Kidney (tissue), 14 donors: Measurements from ENCODE around the gene NCKIPSD. TPM values are rescaled to one million over a fixed set of nuclear protein-coding genes. Genes with fewer than 3 reads are reported as not detected.
A peak's percentile ranks its signal among the peaks of the same experiment; 100 is the strongest.

Source experiments
- DNase-seq, 5 donors: peaks; one replicate each; pipeline ENCODE4 v3.0.0-alpha.2; 2013 to 2020
- FAIRE-seq: peaks from 2 replicates; lab custom pipeline; 2012; peaks lifted over from hg19 to GRCh38; lab: Jason Lieb, UNC
- H3K27ac ChIP-seq, 2 donors: one replicate each; pipeline ENCODE4 v1.7.0; 2013; ENCODE audit warnings: low read depth in 2 of 2, low read length in 2 of 2, inconsistent platforms in 1 of 2
- H3K27me3 ChIP-seq: one replicate; pipeline ENCODE4 v1.7.1; 2013; ENCODE audit warnings: low read length, inconsistent platforms; ENCODE audit not compliant: control insufficient read depth, insufficient read depth
- H3K36me3 ChIP-seq, 3 donors: one replicate each; pipeline versions ENCODE4 v1.7.0 to v1.7.1; 2013; ENCODE audit warnings: low read length in 3 of 3, control low read depth in 1 of 3, inconsistent platforms in 1 of 3; ENCODE audit not compliant: insufficient read depth in 3 of 3, control insufficient read depth in 2 of 3
- H3K4me1 ChIP-seq, 3 donors: one replicate each; pipeline versions ENCODE4 v1.7.0 to v1.7.1; 2013; ENCODE audit warnings: low read length in 3 of 3, inconsistent platforms in 1 of 3, low read depth in 1 of 3; ENCODE audit not compliant: control insufficient read depth in 2 of 3, insufficient read depth in 2 of 3
- H3K4me3 ChIP-seq, 3 donors: one replicate each; pipeline versions ENCODE4 v1.7.0 to v1.8.1; 2013; ENCODE audit warnings: low read length in 3 of 3, control low read depth in 1 of 3, inconsistent platforms in 1 of 3
- H3K9ac ChIP-seq, 3 donors: one replicate each; pipeline versions ENCODE4 v1.7.0 to v1.7.1; 2013; ENCODE audit warnings: low read length in 3 of 3, control low read depth in 1 of 3, inconsistent platforms in 1 of 3
- H3K9me3 ChIP-seq, 3 donors: one replicate each; pipeline versions ENCODE4 v1.7.0 to v1.7.1; 2013; ENCODE audit warnings: low read length in 3 of 3, control low read depth in 1 of 3, inconsistent platforms in 1 of 3; ENCODE audit not compliant: control insufficient read depth in 2 of 3, insufficient read depth in 1 of 3
- CTCF ChIP-seq: IDR thresholded peaks from 3 replicates; pipeline ENCODE4 v1.5.1; 2012; ENCODE audit warnings: mild to moderate bottlenecking, moderate library complexity, borderline replicate concordance; ENCODE audit not compliant: insufficient read depth; ENCODE audit errors: extremely low read depth
- intact Hi-C: fragments of 100-400 bp; cut with DNase I; formaldehyde crosslinking; loops from one replicate; pipeline ENCODE4 v1.11.1; 2022
- microRNA-seq: library from miRNA; unstranded; fragments of <30 nt; microRNA quantifications from one replicate; pipeline ENCODE4 v1.2.0, GENCODE V29; 2020
- polyA plus RNA-seq: library from polyadenylated mRNA; stranded (reverse); fragments of 350-450 nt; fragmentation: Illumina TruSeq; extraction: RNeasy Lipid Tissue Mini Kit (QIAGEN cat#74804); gene quantifications from one replicate; pipeline ENCODE4 v1.2.3, GENCODE V29; 2014; ENCODE audit warnings: low read depth, low replicate concordance; ENCODE audit not compliant: insufficient read depth
- total RNA-seq: library from RNA; stranded (reverse); fragmentation: NEBNext Ultra II Directional; extraction: Animal tissue kit (Norgen Biotek cat#: 25700); gene quantifications from one replicate; pipeline ENCODE4 v1.2.1, GENCODE V29; 2021
- donor health status: control.
- donor health status: control.
- donor health status: control.
- donor health status: control.
- donor health status: control.
- donor health status: DM: yes; HTN: yes; CAD: no.
- donor health status: Normal renal cell carcinoma (clear cell type).

NCKIPSD gene
- total and polyA plus RNA-seq, 2 donors from 2014 or later: 24.0 to 31.2 TPM

GRCh38 chr3:48625600-48625999, 60.1 kb downstream of the NCKIPSD start:
- TF ChIP-seq CTCF: no peak
- intact Hi-C loops: no loop called here
- no peak for FAIRE-seq

GRCh38 chr3:48624767-48625166, 60.9 kb downstream of the NCKIPSD start:
- H3K9ac ChIP-seq: no peak overlapping the region

More at GRCh38 chr3:48625600-48625999, 60.1 kb downstream of the NCKIPSD start:
- no peak for DNase-seq
- Histone ChIP-seq H3K4me3 (no peak overlapping the region), H3K4me1 (no peaks in the 10 kb centered on the region), H3K9me3 (no peaks in the 10 kb centered on the region), H3K9ac (no peak overlapping the region), H3K27ac (no peak overlapping the region), H3K27me3 (no peaks in the 10 kb centered on the region), H3K36me3 (peaks cover 0 to 25% (median 10%) of the 10 kb centered on the region in 3 donors)

GRCh38 chr3:48623851-48624547, 61.7 kb downstream of the NCKIPSD start:
- no peak overlapping the region for H3K27ac ChIP-seq
- no peak for TF ChIP-seq CTCF
- no peaks in the 10 kb centered on the region for H3K4me1 ChIP-seq
- no peaks in the 10 kb centered on the region for H3K27me3 ChIP-seq
- FAIRE-seq (no peak), DNase-seq (peak in 1 of 5 donors; percentile 43)
- H3K9ac ChIP-seq: no peak overlapping the region
- no peaks in the 10 kb centered on the region for H3K9me3 ChIP-seq
- intact Hi-C loops: no loop called here
- H3K4me3 ChIP-seq: no peak overlapping the region
- peaks cover 0 to 12% (median 7%) of the 10 kb centered on the region in 3 donors for H3K36me3 ChIP-seq

More at GRCh38 chr3:48624767-48625166, 60.9 kb downstream of the NCKIPSD start:
- intact Hi-C loops: no loop called here
- no peak for TF ChIP-seq CTCF
- Histone ChIP-seq H3K27ac (no peak overlapping the region), H3K4me1 (no peaks in the 10 kb centered on the region), H3K9me3 (no peaks in the 10 kb centered on the region), H3K36me3 (peaks cover 0 to 17% (median 10%) of the 10 kb centered on the region in 3 donors), H3K4me3 (no peak overlapping the region), H3K27me3 (no peaks in the 10 kb centered on the region)
- no peak for DNase-seq
- no peak for FAIRE-seq

Small RNA genes within 50 kb of the gene (microRNA-seq; reads per million reads assigned to microRNA genes)
- not detected for gene MIR4793

Other genes with a start within 250 kb of the NCKIPSD start
- gene CCDC51, start 245.8 kb downstream of the NCKIPSD start, total RNA-seq: 13.8 TPM
- gene CCDC51, start 245.8 kb downstream of the NCKIPSD start, polyA plus RNA-seq: 32.8 TPM
- gene TMA7, start 245.7 kb downstream of the NCKIPSD start, total RNA-seq: 195 TPM
- 631 TPM for gene TMA7, start 245.7 kb downstream of the NCKIPSD start, polyA plus RNA-seq
- 6.7 TPM for gene ATRIP, start 239.2 kb downstream of the NCKIPSD start, total RNA-seq
- 5.4 TPM for gene ATRIP, start 239.2 kb downstream of the NCKIPSD start, polyA plus RNA-seq
- 214 TPM for gene SHISA5, start 181.7 kb downstream of the NCKIPSD start, total RNA-seq
- 157 TPM for gene SHISA5, start 181.7 kb downstream of the NCKIPSD start, polyA plus RNA-seq
- 4.6 TPM for gene PFKFB4, start 129.1 kb downstream of the NCKIPSD start, total RNA-seq
- 2.1 TPM for gene PFKFB4, start 129.1 kb downstream of the NCKIPSD start, polyA plus RNA-seq
- not detected for gene UCN2, start 122.1 kb downstream of the NCKIPSD start, total RNA-seq
- not detected for gene UCN2, start 122.1 kb downstream of the NCKIPSD start, polyA plus RNA-seq
- gene COL7A1, start 90.6 kb downstream of the NCKIPSD start, total RNA-seq: 13.1 TPM
- 14.4 TPM for gene COL7A1, start 90.6 kb downstream of the NCKIPSD start, polyA plus RNA-seq
- 207 TPM for gene UQCRC1, start 76.3 kb downstream of the NCKIPSD start, total RNA-seq
- 584 TPM for gene UQCRC1, start 76.3 kb downstream of the NCKIPSD start, polyA plus RNA-seq
- gene TMEM89, start 64.1 kb downstream of the NCKIPSD start, total RNA-seq: not detected
- gene TMEM89, start 64.1 kb downstream of the NCKIPSD start, polyA plus RNA-seq: not detected
- gene SLC26A6, start 50.5 kb downstream of the NCKIPSD start, total RNA-seq: 15.4 TPM
- 20.6 TPM for gene SLC26A6, start 50.5 kb downstream of the NCKIPSD start, polyA plus RNA-seq
- gene CELSR3, start 23.0 kb downstream of the NCKIPSD start, total RNA-seq: 2.0 TPM
- 0.17 TPM for gene CELSR3, start 23.0 kb downstream of the NCKIPSD start, polyA plus RNA-seq
- gene IP6K2, start 31.3 kb upstream of the NCKIPSD start, total RNA-seq: 69.4 TPM
- 112 TPM for gene IP6K2, start 31.3 kb upstream of the NCKIPSD start, polyA plus RNA-seq
- 49.9 TPM for gene PRKAR2A, start 162.0 kb upstream of the NCKIPSD start, total RNA-seq
- 10.4 TPM for gene PRKAR2A, start 162.0 kb upstream of the NCKIPSD start, polyA plus RNA-seq
- 9.9 TPM for gene SLC25A20, start 213.0 kb upstream of the NCKIPSD start, total RNA-seq
- gene SLC25A20, start 213.0 kb upstream of the NCKIPSD start, polyA plus RNA-seq: 59.2 TPM
- 75.7 TPM for gene ARIH2, start 232.9 kb upstream of the NCKIPSD start, total RNA-seq
- gene ARIH2, start 232.9 kb upstream of the NCKIPSD start, polyA plus RNA-seq: 30.4 TPM